Epithelial cell of prostate (primary cell): ENCODE data around the gene QRICH1.

Experiments
- DNase-seq: peaks from one replicate; pipeline ENCODE4 v3.0.0-alpha.2; 2011; ENCODE audit warnings: low read depth, low spot score
- H3K27ac ChIP-seq: fragments of 450-650 bp; 2 replicates; pipeline ENCODE4 v1.5.1; 2017; ENCODE audit warnings: mild to moderate bottlenecking

QRICH1 gene

DNA sequence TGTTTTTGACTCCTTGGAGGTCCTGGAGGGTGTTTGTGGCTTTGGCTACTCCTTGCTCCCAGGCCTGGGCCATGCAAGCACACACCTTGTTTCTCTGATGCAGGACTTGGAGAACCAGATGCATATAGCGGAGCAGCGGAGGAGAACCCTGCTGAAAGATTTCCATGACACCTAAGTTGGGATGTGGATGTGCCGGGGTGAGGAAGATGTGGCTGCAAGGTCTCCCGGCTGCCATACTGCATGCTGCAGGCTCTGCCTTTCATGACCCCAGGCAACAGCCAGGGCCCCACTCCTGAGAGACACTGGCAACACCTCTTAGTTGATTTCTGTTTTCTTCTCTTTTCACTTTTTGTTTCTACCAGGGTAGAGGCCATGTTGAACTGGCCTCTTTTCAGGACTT lies 110.8 kb downstream of the QRICH1 start:
- no peak for DNase-seq
- no peak overlapping the region for H3K27ac ChIP-seq

DNA sequence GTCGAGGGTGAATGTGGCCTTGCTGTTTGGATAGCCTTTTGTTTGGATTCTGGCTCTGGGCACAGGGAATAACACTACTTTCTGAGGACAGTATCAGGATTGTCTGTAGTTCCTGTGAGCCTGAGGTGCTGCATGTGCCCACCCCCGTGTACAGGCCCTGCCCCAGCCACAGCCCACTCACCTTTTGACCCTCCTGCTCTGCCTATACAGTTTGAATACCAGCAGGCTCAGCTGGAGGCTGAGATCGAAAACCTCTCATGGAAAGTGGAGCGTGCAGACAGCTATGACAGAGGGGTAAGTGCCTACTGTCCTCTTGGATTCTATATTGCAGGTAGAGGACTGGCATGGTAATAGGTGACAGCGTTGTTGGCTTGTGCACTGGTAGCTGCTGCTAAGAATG lies 111.2 kb downstream of the QRICH1 start:
- no peak overlapping the region for H3K27ac ChIP-seq
- no peak for DNase-seq

DNA sequence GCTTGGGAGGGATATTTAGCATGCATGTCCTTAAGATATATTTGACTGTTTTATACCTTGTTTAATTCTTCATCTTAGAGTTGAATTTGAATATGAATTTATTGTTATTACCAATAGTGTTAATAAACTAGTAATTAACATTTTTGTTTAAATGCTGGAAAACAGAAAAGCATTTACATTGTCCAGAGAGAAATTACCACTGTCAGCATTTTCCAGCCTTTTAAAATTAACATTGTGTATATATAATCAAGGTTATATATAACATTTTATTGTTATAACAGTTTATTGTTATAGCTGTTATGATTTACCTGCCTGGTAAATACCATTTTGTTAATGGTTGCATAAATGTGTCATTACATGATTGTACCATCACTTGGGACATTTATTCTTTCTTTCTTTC lies 111.9 kb downstream of the QRICH1 start:
- no peak for DNase-seq

DNA sequence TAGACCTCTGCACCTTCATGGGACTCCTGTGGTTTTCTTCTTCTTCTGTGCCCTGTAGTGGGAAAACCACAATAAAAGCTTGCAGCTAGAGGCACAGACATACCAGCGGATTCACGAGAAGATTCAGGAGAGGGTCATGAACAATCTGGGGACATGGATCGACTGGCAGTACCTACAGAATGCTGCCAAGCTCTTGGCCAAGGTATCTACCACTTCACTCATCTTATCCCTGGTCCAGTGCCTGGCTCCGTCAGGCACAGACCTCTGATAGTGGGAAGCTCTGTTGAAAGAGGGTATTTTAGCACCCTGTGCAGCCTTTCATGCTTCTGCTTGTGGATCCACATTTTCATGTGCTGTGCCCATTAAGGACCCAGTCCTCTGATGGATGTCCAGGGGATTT lies 113.6 kb downstream of the QRICH1 start:
- H3K27ac ChIP-seq: no peak overlapping the region
- no peak for DNase-seq

More for the DNA sequence above, 111.9 kb downstream of the QRICH1 start:
- no peak overlapping the region for H3K27ac ChIP-seq
